ENCODE results near the gene WDR35.

The WDR35 gene

DNA sequence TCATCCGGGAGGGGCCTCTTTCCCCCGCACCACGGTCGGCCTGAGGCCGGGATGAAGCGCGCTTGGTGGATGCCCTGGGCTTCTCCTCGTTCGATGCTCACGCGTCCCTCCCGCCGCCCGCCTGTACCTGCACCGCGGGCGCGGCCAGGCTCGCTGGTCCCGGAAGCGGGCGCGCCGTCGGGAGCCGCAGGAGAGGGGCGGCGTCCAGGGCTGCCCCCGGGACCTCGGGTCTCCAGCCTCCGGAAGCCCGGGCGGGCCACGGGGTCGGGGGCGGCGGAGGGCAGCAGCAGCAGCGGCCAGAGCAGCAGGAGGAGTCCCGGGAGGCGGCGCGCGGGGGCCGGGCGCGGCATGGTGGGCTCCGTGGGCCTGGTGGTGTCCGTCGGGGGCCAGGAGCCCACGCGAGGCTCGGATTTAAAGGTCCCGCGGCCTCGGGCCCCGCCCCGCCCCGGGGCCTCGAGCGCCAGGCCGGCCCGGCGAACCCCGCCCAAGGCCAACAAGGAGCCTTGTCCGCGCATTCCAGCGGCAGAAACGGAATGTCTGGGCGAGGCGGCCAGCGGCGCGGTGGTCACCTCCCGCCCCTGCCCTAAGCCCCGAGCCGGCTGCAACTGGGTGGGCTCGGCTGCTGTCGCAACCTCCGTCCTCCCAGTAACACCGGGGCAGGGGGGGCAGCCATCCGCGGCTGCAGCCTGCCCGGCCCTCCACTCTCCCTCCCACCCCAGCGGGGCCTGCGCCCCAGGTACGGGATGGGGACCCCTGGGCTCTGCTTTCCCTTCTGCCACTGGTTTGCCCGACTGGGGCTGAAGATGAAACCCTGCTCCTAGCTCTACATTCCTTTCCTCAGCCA is 22.6 kb upstream of the WDR35 start, which contains the start of gene MATN3:
TSS of gene MATN3 (minus strand) at position 387 of the 844 bp plus-strand sequence. CDS start at position 350, 37 bp downstream.
- ATAC-seq = peak; percentile 85
- TF ChIP-seq ZFP3 (CRISPR knock-in tag; IDR thresholded peaks at IDR 0.05) = no peak
- TF ChIP-seq ARNTL (CRISPR knock-in tag; IDR thresholded peaks at IDR 0.05; ENCODE audit: borderline replicate concordance, low read depth) = no peak
- TF ChIP-seq RARB (CRISPR knock-in tag; IDR thresholded peaks at IDR 0.05) = no peak
- no peak for TF ChIP-seq ZC3H10 (CRISPR knock-in tag; IDR thresholded peaks at IDR 0.05)
- no peak for TF ChIP-seq ZNF70 (CRISPR knock-in tag; IDR thresholded peaks at IDR 0.05)
- no peak for TF ChIP-seq ZFP30 (CRISPR knock-in tag; IDR thresholded peaks at IDR 0.05)
- TF ChIP-seq ZNF8 (CRISPR knock-in tag; IDR thresholded peaks at IDR 0.05) = no peak
- TF ChIP-seq, protein P1, sequence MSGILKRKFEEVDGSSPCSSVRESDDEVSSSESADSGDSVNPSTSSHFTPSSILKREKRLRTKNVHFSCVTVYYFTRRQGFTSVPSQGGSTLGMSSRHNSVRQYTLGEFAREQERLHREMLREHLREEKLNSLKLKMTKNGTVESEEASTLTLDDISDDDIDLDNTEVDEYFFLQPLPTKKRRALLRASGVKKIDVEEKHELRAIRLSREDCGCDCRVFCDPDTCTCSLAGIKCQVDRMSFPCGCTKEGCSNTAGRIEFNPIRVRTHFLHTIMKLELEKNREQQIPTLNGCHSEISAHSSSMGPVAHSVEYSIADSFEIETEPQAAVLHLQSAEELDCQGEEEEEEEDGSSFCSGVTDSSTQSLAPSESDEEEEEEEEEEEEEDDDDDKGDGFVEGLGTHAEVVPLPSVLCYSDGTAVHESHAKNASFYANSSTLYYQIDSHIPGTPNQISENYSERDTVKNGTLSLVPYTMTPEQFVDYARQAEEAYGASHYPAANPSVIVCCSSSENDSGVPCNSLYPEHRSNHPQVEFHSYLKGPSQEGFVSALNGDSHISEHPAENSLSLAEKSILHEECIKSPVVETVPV (CRISPR knock-in tag; IDR thresholded peaks at IDR 0.05) = no peak
- TF ChIP-seq, protein P2, sequence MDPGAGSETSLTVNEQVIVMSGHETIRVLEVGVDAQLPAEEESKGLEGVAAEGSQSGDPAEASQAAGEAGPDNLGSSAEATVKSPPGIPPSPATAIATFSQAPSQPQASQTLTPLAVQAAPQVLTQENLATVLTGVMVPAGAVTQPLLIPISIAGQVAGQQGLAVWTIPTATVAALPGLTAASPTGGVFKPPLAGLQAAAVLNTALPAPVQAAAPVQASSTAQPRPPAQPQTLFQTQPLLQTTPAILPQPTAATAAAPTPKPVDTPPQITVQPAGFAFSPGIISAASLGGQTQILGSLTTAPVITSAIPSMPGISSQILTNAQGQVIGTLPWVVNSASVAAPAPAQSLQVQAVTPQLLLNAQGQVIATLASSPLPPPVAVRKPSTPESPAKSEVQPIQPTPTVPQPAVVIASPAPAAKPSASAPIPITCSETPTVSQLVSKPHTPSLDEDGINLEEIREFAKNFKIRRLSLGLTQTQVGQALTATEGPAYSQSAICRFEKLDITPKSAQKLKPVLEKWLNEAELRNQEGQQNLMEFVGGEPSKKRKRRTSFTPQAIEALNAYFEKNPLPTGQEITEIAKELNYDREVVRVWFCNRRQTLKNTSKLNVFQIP (CRISPR knock-in tag; IDR thresholded peaks at IDR 0.05; ENCODE audit: borderline replicate concordance, low read depth) = no peak
- TF ChIP-seq GLIS3 (CRISPR knock-in tag; IDR thresholded peaks at IDR 0.05) = no peak
- TF ChIP-seq, protein P3, sequence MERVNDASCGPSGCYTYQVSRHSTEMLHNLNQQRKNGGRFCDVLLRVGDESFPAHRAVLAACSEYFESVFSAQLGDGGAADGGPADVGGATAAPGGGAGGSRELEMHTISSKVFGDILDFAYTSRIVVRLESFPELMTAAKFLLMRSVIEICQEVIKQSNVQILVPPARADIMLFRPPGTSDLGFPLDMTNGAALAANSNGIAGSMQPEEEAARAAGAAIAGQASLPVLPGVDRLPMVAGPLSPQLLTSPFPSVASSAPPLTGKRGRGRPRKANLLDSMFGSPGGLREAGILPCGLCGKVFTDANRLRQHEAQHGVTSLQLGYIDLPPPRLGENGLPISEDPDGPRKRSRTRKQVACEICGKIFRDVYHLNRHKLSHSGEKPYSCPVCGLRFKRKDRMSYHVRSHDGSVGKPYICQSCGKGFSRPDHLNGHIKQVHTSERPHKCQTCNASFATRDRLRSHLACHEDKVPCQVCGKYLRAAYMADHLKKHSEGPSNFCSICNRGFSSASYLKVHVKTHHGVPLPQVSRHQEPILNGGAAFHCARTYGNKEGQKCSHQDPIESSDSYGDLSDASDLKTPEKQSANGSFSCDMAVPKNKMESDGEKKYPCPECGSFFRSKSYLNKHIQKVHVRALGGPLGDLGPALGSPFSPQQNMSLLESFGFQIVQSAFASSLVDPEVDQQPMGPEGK (CRISPR knock-in tag; IDR thresholded peaks at IDR 0.05; ENCODE audit: borderline replicate concordance) = no peak
- no peak for TF ChIP-seq ESRRG (CRISPR knock-in tag; IDR thresholded peaks at IDR 0.05)
- TF ChIP-seq, protein P4, sequence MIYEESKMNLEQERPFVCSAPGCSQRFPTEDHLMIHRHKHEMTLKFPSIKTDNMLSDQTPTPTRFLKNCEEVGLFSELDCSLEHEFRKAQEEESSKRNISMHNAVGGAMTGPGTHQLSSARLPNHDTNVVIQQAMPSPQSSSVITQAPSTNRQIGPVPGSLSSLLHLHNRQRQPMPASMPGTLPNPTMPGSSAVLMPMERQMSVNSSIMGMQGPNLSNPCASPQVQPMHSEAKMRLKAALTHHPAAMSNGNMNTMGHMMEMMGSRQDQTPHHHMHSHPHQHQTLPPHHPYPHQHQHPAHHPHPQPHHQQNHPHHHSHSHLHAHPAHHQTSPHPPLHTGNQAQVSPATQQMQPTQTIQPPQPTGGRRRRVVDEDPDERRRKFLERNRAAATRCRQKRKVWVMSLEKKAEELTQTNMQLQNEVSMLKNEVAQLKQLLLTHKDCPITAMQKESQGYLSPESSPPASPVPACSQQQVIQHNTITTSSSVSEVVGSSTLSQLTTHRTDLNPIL (CRISPR knock-in tag; IDR thresholded peaks at IDR 0.05; ENCODE audit: low read depth) = no peak
- TF ChIP-seq OSR1 (CRISPR knock-in tag; IDR thresholded peaks at IDR 0.05) = no peak
- TF ChIP-seq TOX (CRISPR knock-in tag; IDR thresholded peaks at IDR 0.05; ENCODE audit: borderline replicate concordance) = no peak
- TF ChIP-seq TCF4 (CRISPR knock-in tag; IDR thresholded peaks at IDR 0.05; ENCODE audit: borderline replicate concordance) = no peak

DNA sequence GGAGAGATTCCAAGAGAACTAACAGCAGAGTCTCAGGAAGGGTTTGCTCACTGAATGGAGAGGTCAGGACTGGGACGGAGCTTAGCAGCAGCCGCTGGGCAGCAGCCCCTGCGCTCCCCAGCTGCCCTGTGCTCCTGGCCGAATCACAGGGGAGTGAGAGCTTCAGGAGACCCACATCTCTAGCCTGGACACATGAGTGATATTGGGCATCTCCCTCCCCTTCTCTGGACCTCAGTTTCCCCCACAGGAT is 22.1 kb upstream of the WDR35 start:
- ATAC-seq = peak; percentile 48
- no peak for TF ChIP-seq OSR1 (CRISPR knock-in tag; IDR thresholded peaks at IDR 0.05)
- TF ChIP-seq, protein P5, sequence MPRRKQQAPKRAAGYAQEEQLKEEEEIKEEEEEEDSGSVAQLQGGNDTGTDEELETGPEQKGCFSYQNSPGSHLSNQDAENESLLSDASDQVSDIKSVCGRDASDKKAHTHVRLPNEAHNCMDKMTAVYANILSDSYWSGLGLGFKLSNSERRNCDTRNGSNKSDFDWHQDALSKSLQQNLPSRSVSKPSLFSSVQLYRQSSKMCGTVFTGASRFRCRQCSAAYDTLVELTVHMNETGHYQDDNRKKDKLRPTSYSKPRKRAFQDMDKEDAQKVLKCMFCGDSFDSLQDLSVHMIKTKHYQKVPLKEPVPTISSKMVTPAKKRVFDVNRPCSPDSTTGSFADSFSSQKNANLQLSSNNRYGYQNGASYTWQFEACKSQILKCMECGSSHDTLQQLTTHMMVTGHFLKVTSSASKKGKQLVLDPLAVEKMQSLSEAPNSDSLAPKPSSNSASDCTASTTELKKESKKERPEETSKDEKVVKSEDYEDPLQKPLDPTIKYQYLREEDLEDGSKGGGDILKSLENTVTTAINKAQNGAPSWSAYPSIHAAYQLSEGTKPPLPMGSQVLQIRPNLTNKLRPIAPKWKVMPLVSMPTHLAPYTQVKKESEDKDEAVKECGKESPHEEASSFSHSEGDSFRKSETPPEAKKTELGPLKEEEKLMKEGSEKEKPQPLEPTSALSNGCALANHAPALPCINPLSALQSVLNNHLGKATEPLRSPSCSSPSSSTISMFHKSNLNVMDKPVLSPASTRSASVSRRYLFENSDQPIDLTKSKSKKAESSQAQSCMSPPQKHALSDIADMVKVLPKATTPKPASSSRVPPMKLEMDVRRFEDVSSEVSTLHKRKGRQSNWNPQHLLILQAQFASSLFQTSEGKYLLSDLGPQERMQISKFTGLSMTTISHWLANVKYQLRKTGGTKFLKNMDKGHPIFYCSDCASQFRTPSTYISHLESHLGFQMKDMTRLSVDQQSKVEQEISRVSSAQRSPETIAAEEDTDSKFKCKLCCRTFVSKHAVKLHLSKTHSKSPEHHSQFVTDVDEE (CRISPR knock-in tag; IDR thresholded peaks at IDR 0.05) = no peak

DNA sequence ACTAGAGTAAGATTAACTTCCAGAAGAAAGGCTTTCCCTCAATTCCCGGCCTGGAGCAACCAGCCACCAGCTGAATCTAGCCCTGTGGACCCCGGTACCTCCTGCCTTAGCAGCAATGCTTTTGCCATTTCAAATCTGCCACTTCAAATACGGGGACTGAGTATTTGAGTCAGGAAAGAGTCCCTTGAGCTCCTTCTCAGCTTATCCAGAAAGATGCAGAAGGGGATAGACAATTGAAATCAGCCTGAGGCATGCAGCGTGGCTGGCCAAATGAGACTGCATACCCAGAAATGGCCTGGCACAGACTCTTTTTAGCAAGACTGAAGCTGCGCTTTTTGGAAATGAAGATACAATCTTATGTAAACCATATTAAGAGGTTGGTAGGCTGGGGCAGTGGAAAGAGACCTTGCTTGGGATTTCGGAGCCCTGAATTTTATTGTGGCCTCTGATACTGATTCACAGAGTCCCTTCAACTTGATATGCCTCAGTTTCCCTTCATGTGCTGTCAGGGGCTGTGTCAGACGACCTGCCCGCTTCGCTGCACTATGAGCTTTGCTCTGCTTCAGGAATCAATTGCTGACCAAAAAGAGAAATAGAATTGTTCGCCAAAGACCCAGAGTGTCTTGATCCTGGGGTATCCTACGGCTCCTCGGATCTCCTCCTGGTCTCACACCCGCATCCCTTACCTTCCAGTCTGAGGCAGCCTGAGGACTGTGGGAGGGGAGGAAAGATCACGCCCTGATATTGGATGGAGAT is 21.5 kb upstream of the WDR35 start:
- TF ChIP-seq, protein P1 (CRISPR knock-in tag; IDR thresholded peaks at IDR 0.05) = no peak
- TF ChIP-seq ISL1 (CRISPR knock-in tag; IDR thresholded peaks at IDR 0.05) = no peak
- TF ChIP-seq, protein P3 (CRISPR knock-in tag; IDR thresholded peaks at IDR 0.05; ENCODE audit: borderline replicate concordance) = no peak
- ATAC-seq = no peak
